ENCODE results near the gene FIGN. TPM values are rescaled to one million over a fixed set of nuclear protein-coding genes. Genes with fewer than 3 reads are reported as not detected.

The FIGN gene
- total and polyA plus RNA-seq, 10 of the 15 experiments (the other 5 are each of a cell fraction or from before 2014, with no cell fraction given) = under 0.01 to 0.01 TPM; not detected in 8

DNA sequence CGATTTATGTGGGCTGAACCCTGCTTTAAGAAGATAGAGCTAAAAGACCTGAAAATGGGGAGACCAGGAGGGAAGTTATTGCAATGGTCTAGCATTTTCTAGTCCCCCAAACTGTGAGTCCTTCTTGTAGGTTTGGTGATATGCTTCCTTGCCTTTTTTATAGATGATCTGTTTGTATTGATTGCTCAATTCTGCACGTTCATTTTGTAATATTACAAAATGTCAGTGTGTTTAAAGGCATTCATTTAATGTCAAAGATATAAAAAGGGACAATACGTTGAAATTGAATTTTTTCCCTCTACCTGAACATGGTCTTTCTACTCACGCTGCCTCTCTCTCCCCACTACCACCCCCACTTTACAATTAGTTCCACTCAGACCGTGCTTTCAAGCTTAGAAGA, 5.6 kb upstream of the FIGN start (continued):
- TF ChIP-seq CTCF (IDR thresholded peaks at IDR 0.05 in 2 of 3, conservative IDR thresholded peaks at IDR 0.05 in 1 of 3; ENCODE audit: control insufficient read depth in 2 of 3, extremely low read depth in 1 of 3, insufficient read depth in 1 of 3, low read depth in 3 of 3, low read length in 3 of 3) = no peak
- no peak for TF ChIP-seq SREBF2 (IDR thresholded peaks at IDR 0.05; ENCODE audit: low read length)
- TF ChIP-seq ZNF207 (IDR thresholded peaks at IDR 0.05; ENCODE audit: borderline replicate concordance) = no peak
- no peak for TF ChIP-seq TARDBP (IDR thresholded peaks at IDR 0.05; ENCODE audit: borderline replicate concordance)
- TF ChIP-seq USF2 (IDR thresholded peaks at IDR 0.05; ENCODE audit: borderline replicate concordance, low read depth, low read length) = no peak
- no peak for TF ChIP-seq YBX1 (IDR thresholded peaks at IDR 0.05)
- TF ChIP-seq NFYA (IDR thresholded peaks at IDR 0.05; ENCODE audit: borderline replicate concordance, low read depth, low read length) = no peak
- no peak for TF ChIP-seq ZNF384 (IDR thresholded peaks at IDR 0.05; ENCODE audit: borderline replicate concordance, low read depth, low read length)
- TF ChIP-seq ESRRA (IDR thresholded peaks at IDR 0.05; ENCODE audit: low read length) = no peak

GRCh38 chr2:163737563-163737962, 1.8 kb upstream of the FIGN start:
- Histone ChIP-seq H3K27ac (ENCODE audit: control insufficient read depth, insufficient read depth) (no peak overlapping the region), H3K36me3 (ENCODE audit: control insufficient read depth in 2 of 2, insufficient read depth in 2 of 2, low read length in 1 of 2) (no peaks in the 10 kb centered on the region), H3K9me3 (replicated peaks; ENCODE audit: control insufficient read depth, insufficient read depth, low read length) (no peaks in the 10 kb centered on the region), H3K27me3 (replicated peaks in 1 of 2; ENCODE audit: control insufficient read depth in 2 of 2, insufficient read depth in 2 of 2, low read length in 1 of 2) (peaks cover 5 to 9% of the 10 kb centered on the region in 2 experiments), H2AFZ (ENCODE audit: control insufficient read depth, low read depth, low read length) (no peak overlapping the region), H3K4me3 (no peak overlapping the region), H4K20me1 (ENCODE audit: control insufficient read depth, insufficient read depth) (no peaks in the 10 kb centered on the region), H3K4me1 (ENCODE audit: control insufficient read depth, insufficient read depth, low read length) (no peaks in the 10 kb centered on the region), H3K9ac (ENCODE audit: control insufficient read depth, insufficient read depth, low read length) (no peak overlapping the region), H3K79me2 (ENCODE audit: control insufficient read depth, insufficient read depth, low read length) (no peaks in the 10 kb centered on the region), H3K4me2 (ENCODE audit: control insufficient read depth, insufficient read depth) (no peak overlapping the region)
- no peak for DNase-seq (ENCODE audit: low read depth, low spot score)
- intact Hi-C loops (cut with micrococcal nuclease; ENCODE audit: unreplicated experiment) = no loop called here
- BruUV-seq (replicated peaks) = no TSS peak
- ChIA-PET CTCF (interaction anchor here (0.6 kb wide), 1 partner anchor 12 kb away, joined by 3 read pairs; no protein-coding TSS in a partner anchor), SMC1A (ENCODE audit: uncharacterized antibody, unreplicated experiment) (no interaction called here), POLR2A (no interaction called here), RAD21 (ENCODE audit: unreplicated experiment) (no interaction called here)
- FAIRE-seq = no peak
- in situ Hi-C loops (cut with MboI) = no loop called here
- TF ChIP-seq E2F8 (IDR thresholded peaks at IDR 0.05; ENCODE audit: low read depth, partially characterized antibody) = no peak
- TF ChIP-seq, protein P1, sequence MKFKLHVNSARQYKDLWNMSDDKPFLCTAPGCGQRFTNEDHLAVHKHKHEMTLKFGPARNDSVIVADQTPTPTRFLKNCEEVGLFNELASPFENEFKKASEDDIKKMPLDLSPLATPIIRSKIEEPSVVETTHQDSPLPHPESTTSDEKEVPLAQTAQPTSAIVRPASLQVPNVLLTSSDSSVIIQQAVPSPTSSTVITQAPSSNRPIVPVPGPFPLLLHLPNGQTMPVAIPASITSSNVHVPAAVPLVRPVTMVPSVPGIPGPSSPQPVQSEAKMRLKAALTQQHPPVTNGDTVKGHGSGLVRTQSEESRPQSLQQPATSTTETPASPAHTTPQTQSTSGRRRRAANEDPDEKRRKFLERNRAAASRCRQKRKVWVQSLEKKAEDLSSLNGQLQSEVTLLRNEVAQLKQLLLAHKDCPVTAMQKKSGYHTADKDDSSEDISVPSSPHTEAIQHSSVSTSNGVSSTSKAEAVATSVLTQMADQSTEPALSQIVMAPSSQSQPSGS (IDR thresholded peaks at IDR 0.05; ENCODE audit: low read length) = no peak
- TF ChIP-seq NBN (IDR thresholded peaks at IDR 0.05) = no peak
- TF ChIP-seq FOXK2 (IDR thresholded peaks at IDR 0.05) = no peak
- no peak for ATAC-seq
- WGBS (ENCODE audit: insufficient coverage, insufficient replicate concordance, low lambda C conversion rate, missing lambda C conversion rate) = 0% methylated on average over 2 of the region's 2 CpGs
